HEK293 (cell line): ENCODE results near the gene MDM2.

ENCODE experiments used
- BCL11B ChIP-seq: fragments of 450-650 bp; formaldehyde crosslinking; IDR thresholded peaks from 2 replicates; pipeline ENCODE4 v1.5.1; 2016; ENCODE audit warnings: low read depth, missing biosample characterization, missing genetic modification characterization
- EGR2 ChIP-seq: fragments of 450-650 bp; formaldehyde crosslinking; IDR thresholded peaks from 2 replicates; pipeline ENCODE4 v1.5.1; 2016; ENCODE audit warnings: low read depth, missing biosample characterization, missing genetic modification characterization
- KLF9 ChIP-seq: fragments of 450-650 bp; formaldehyde crosslinking; IDR thresholded peaks from 2 replicates; pipeline ENCODE4 v1.5.1; 2016; ENCODE audit warnings: missing biosample characterization, missing genetic modification characterization, low read depth
- MZF1 ChIP-seq: fragments of 450-650 bp; formaldehyde crosslinking; IDR thresholded peaks from 2 replicates; pipeline ENCODE4 v1.5.1; 2017; ENCODE audit warnings: missing biosample characterization, missing genetic modification characterization, borderline replicate concordance
- RBAK ChIP-seq: fragments of 450-650 bp; formaldehyde crosslinking; IDR thresholded peaks from 2 replicates; pipeline ENCODE4 v1.5.1; 2016; ENCODE audit warnings: missing biosample characterization, missing genetic modification characterization
- YY1 ChIP-seq: fragments of 450-650 bp; formaldehyde crosslinking; IDR thresholded peaks from 2 replicates; pipeline ENCODE4 v1.5.1; 2018; ENCODE audit warnings: missing biosample characterization, missing genetic modification characterization
- ZBTB20 ChIP-seq: fragments of 450-650 bp; formaldehyde crosslinking; IDR thresholded peaks from 2 replicates; pipeline ENCODE4 v1.5.1; 2016; ENCODE audit warnings: missing biosample characterization, missing genetic modification characterization
- ZBTB7A ChIP-seq: fragments of 450-650 bp; formaldehyde crosslinking; IDR thresholded peaks from 2 replicates; pipeline ENCODE4 v1.5.1; 2016; ENCODE audit warnings: low read depth, missing biosample characterization, missing genetic modification characterization
- ZEB2 ChIP-seq: fragments of 450-650 bp; formaldehyde crosslinking; IDR thresholded peaks from 2 replicates; pipeline ENCODE4 v1.5.1; 2016; ENCODE audit warnings: missing biosample characterization, missing genetic modification characterization
- ZFHX2 ChIP-seq: fragments of 450-650 bp; formaldehyde crosslinking; conservative IDR thresholded peaks from 2 replicates; pipeline ENCODE4 v1.5.1; 2016; ENCODE audit warnings: missing biosample characterization, missing genetic modification characterization
- ZFP69B ChIP-seq: fragments of 450-650 bp; formaldehyde crosslinking; IDR thresholded peaks from 2 replicates; pipeline ENCODE4 v1.5.1; 2016; ENCODE audit warnings: missing biosample characterization, missing genetic modification characterization
- ZNF146 ChIP-seq: fragments of 450-650 bp; formaldehyde crosslinking; IDR thresholded peaks from 2 replicates; pipeline ENCODE4 v1.5.1; 2016; ENCODE audit warnings: missing biosample characterization, missing genetic modification characterization
- ZNF19 ChIP-seq: fragments of 450-650 bp; formaldehyde crosslinking; IDR thresholded peaks from 2 replicates; pipeline ENCODE4; 2016; ENCODE audit warnings: missing biosample characterization, missing genetic modification characterization, low read depth
- ZNF266 ChIP-seq: fragments of 450-650 bp; formaldehyde crosslinking; IDR thresholded peaks from 2 replicates; pipeline ENCODE4 v1.5.1; 2016; ENCODE audit warnings: missing biosample characterization, missing genetic modification characterization, low read depth
- ZNF37A ChIP-seq: fragments of 450-650 bp; IDR thresholded peaks from 2 replicates; pipeline ENCODE4 v1.5.1; 2018; ENCODE audit warnings: missing biosample characterization, missing genetic modification characterization
- ZNF391 ChIP-seq: fragments of 450-650 bp; formaldehyde crosslinking; IDR thresholded peaks from 2 replicates; pipeline ENCODE4 v1.5.1; 2016; ENCODE audit warnings: low read depth, missing biosample characterization, missing genetic modification characterization, borderline replicate concordance
- ZNF501 ChIP-seq: fragments of 450-650 bp; formaldehyde crosslinking; IDR thresholded peaks from 2 replicates; pipeline ENCODE4 v1.5.1; 2016; ENCODE audit warnings: missing biosample characterization, missing genetic modification characterization
- ZNF514 ChIP-seq: fragments of 450-650 bp; formaldehyde crosslinking; IDR thresholded peaks from 2 replicates; pipeline ENCODE4 v1.5.1; 2016; ENCODE audit warnings: missing biosample characterization, missing genetic modification characterization
- ZNF521 ChIP-seq: fragments of 450-650 bp; formaldehyde crosslinking; IDR thresholded peaks from 2 replicates; pipeline ENCODE4 v1.5.1; 2017; ENCODE audit warnings: missing biosample characterization, mild to moderate bottlenecking, missing genetic modification characterization
- ZNF610 ChIP-seq: fragments of 450-650 bp; formaldehyde crosslinking; IDR thresholded peaks from 2 replicates; pipeline ENCODE4 v1.5.1; 2016; ENCODE audit warnings: missing biosample characterization, missing genetic modification characterization, borderline replicate concordance
- ZNF707 ChIP-seq: fragments of 450-650 bp; formaldehyde crosslinking; IDR thresholded peaks from 2 replicates; pipeline ENCODE4 v1.5.1; 2016; ENCODE audit warnings: missing biosample characterization, missing genetic modification characterization
- ZNF76 ChIP-seq: fragments of 450-650 bp; formaldehyde crosslinking; IDR thresholded peaks from 2 replicates; pipeline ENCODE4; 2016; ENCODE audit warnings: low read depth, missing biosample characterization, missing genetic modification characterization, borderline replicate concordance
- ZNF792 ChIP-seq: fragments of 450-650 bp; formaldehyde crosslinking; IDR thresholded peaks from 2 replicates; pipeline ENCODE4 v1.5.1; 2016; ENCODE audit warnings: missing biosample characterization, missing genetic modification characterization
- ZXDB ChIP-seq: fragments of 450-650 bp; formaldehyde crosslinking; IDR thresholded peaks from 2 replicates; pipeline ENCODE4 v1.5.1; 2016; ENCODE audit warnings: missing biosample characterization, missing genetic modification characterization
- TF ChIP-seq, protein P1 (sequence below): fragments of 450-650 bp; IDR thresholded peaks from 2 replicates; pipeline ENCODE4 v1.5.1; 2018; ENCODE audit warnings: missing biosample characterization, mild to moderate bottlenecking, missing genetic modification characterization
- TF ChIP-seq, protein P2 (sequence below): fragments of 450-650 bp; formaldehyde crosslinking; IDR thresholded peaks from 2 replicates; pipeline ENCODE4 v1.5.1; 2016; ENCODE audit warnings: missing biosample characterization, missing genetic modification characterization
- TF ChIP-seq, protein P3 (sequence below): fragments of 450-650 bp; formaldehyde crosslinking; IDR thresholded peaks from 2 replicates; pipeline ENCODE4 v1.5.1; 2016; ENCODE audit warnings: missing biosample characterization, missing genetic modification characterization
- TF ChIP-seq, protein P4 (sequence below): fragments of 450-650 bp; formaldehyde crosslinking; IDR thresholded peaks from 2 replicates; pipeline ENCODE4 v1.5.1; 2016; ENCODE audit warnings: missing biosample characterization, missing genetic modification characterization, borderline replicate concordance
- TF ChIP-seq, protein P5 (sequence below): fragments of 450-650 bp; formaldehyde crosslinking; IDR thresholded peaks from 2 replicates; pipeline ENCODE4 v1.5.1; 2017; ENCODE audit warnings: missing biosample characterization, missing genetic modification characterization

MDM2 gene

DNA sequence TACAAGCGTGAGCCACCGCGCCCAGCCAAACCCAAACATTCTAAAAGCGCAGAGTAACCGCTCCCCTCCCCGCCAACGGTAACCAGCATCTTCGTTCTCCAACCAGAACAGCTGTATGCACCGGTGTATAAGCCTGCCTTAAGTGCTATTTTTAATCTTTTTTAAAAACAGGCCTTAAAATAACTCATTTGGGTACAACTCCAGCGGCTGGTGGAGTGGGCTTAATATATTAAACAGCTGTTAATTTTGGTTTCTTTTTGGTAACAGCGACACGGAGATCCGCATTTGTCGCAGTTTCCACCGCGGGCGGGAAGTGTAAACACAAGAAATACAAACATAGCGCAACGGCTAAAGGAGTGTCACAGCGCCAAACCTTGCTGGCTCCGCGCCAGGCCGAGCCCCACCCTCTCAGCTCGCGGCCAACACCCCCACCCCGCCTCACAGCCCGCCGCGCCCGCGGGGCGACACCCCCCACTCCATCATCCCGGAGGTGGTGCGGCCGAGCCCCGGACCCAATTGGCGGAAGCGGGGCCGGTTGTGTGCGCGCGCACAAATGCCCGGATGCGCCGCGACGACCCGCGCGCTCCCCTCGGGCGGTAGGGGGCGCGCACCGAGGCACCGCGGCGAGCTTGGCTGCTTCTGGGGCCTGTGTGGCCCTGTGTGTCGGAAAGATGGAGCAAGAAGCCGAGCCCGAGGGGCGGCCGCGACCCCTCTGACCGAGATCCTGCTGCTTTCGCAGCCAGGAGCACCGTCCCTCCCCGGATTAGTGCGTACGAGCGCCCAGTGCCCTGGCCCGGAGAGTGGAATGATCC lies at the start of gene MDM2 (continued):
- TF ChIP-seq, protein P1, sequence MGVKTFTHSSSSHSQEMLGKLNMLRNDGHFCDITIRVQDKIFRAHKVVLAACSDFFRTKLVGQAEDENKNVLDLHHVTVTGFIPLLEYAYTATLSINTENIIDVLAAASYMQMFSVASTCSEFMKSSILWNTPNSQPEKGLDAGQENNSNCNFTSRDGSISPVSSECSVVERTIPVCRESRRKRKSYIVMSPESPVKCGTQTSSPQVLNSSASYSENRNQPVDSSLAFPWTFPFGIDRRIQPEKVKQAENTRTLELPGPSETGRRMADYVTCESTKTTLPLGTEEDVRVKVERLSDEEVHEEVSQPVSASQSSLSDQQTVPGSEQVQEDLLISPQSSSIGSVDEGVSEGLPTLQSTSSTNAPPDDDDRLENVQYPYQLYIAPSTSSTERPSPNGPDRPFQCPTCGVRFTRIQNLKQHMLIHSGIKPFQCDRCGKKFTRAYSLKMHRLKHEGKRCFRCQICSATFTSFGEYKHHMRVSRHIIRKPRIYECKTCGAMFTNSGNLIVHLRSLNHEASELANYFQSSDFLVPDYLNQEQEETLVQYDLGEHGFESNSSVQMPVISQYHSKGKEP (tag by site-specific recombination): peak; percentile 75
- TF ChIP-seq YY1 (tag by site-specific recombination): peak; percentile 75
- peak; percentile 93 for TF ChIP-seq KLF9 (tag by site-specific recombination)
- TF ChIP-seq, protein P2, sequence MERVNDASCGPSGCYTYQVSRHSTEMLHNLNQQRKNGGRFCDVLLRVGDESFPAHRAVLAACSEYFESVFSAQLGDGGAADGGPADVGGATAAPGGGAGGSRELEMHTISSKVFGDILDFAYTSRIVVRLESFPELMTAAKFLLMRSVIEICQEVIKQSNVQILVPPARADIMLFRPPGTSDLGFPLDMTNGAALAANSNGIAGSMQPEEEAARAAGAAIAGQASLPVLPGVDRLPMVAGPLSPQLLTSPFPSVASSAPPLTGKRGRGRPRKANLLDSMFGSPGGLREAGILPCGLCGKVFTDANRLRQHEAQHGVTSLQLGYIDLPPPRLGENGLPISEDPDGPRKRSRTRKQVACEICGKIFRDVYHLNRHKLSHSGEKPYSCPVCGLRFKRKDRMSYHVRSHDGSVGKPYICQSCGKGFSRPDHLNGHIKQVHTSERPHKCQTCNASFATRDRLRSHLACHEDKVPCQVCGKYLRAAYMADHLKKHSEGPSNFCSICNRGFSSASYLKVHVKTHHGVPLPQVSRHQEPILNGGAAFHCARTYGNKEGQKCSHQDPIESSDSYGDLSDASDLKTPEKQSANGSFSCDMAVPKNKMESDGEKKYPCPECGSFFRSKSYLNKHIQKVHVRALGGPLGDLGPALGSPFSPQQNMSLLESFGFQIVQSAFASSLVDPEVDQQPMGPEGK (tag by site-specific recombination): peak; percentile 99
- TF ChIP-seq ZBTB7A (tag by site-specific recombination): peak; percentile 97
- TF ChIP-seq EGR2: peak; percentile 62; the same call in 1 of the 2 replicates
- TF ChIP-seq ZNF19: no peak
- peak; percentile 58 for TF ChIP-seq ZFHX2 (tag by site-specific recombination)
- peak; percentile 45; the same call in 1 of the 2 replicates for TF ChIP-seq ZNF76 (tag by site-specific recombination)
- TF ChIP-seq ZNF391 (tag by site-specific recombination): peak; percentile 28; the same call in 1 of the 2 replicates
- TF ChIP-seq ZNF792 (tag by site-specific recombination): peak; percentile 15; the same call in 1 of the 2 replicates
- TF ChIP-seq ZBTB20 (tag by site-specific recombination): no peak; the same call in none of the 2 replicates
- TF ChIP-seq ZNF514: no peak
- TF ChIP-seq ZFP69B (tag by site-specific recombination): no peak
- TF ChIP-seq ZXDB (tag by site-specific recombination): peak; percentile 33; the same call in 1 of the 2 replicates
- TF ChIP-seq, protein P3, sequence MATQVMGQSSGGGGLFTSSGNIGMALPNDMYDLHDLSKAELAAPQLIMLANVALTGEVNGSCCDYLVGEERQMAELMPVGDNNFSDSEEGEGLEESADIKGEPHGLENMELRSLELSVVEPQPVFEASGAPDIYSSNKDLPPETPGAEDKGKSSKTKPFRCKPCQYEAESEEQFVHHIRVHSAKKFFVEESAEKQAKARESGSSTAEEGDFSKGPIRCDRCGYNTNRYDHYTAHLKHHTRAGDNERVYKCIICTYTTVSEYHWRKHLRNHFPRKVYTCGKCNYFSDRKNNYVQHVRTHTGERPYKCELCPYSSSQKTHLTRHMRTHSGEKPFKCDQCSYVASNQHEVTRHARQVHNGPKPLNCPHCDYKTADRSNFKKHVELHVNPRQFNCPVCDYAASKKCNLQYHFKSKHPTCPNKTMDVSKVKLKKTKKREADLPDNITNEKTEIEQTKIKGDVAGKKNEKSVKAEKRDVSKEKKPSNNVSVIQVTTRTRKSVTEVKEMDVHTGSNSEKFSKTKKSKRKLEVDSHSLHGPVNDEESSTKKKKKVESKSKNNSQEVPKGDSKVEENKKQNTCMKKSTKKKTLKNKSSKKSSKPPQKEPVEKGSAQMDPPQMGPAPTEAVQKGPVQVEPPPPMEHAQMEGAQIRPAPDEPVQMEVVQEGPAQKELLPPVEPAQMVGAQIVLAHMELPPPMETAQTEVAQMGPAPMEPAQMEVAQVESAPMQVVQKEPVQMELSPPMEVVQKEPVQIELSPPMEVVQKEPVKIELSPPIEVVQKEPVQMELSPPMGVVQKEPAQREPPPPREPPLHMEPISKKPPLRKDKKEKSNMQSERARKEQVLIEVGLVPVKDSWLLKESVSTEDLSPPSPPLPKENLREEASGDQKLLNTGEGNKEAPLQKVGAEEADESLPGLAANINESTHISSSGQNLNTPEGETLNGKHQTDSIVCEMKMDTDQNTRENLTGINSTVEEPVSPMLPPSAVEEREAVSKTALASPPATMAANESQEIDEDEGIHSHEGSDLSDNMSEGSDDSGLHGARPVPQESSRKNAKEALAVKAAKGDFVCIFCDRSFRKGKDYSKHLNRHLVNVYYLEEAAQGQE (tag by site-specific recombination): peak; percentile 46; the same call in 1 of the 2 replicates
- no peak for TF ChIP-seq RBAK
- TF ChIP-seq ZNF610 (tag by site-specific recombination): peak; percentile 20; the same call in 1 of the 2 replicates
- TF ChIP-seq, protein P4, sequence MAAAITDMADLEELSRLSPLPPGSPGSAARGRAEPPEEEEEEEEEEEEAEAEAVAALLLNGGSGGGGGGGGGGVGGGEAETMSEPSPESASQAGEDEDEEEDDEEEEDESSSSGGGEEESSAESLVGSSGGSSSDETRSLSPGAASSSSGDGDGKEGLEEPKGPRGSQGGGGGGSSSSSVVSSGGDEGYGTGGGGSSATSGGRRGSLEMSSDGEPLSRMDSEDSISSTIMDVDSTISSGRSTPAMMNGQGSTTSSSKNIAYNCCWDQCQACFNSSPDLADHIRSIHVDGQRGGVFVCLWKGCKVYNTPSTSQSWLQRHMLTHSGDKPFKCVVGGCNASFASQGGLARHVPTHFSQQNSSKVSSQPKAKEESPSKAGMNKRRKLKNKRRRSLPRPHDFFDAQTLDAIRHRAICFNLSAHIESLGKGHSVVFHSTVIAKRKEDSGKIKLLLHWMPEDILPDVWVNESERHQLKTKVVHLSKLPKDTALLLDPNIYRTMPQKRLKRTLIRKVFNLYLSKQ (tag by site-specific recombination): no peak
- TF ChIP-seq, protein P5, sequence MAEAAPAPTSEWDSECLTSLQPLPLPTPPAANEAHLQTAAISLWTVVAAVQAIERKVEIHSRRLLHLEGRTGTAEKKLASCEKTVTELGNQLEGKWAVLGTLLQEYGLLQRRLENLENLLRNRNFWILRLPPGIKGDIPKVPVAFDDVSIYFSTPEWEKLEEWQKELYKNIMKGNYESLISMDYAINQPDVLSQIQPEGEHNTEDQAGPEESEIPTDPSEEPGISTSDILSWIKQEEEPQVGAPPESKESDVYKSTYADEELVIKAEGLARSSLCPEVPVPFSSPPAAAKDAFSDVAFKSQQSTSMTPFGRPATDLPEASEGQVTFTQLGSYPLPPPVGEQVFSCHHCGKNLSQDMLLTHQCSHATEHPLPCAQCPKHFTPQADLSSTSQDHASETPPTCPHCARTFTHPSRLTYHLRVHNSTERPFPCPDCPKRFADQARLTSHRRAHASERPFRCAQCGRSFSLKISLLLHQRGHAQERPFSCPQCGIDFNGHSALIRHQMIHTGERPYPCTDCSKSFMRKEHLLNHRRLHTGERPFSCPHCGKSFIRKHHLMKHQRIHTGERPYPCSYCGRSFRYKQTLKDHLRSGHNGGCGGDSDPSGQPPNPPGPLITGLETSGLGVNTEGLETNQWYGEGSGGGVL: peak; percentile 79; the same call in 1 of the 2 replicates
- TF ChIP-seq ZNF146 (tag by site-specific recombination): peak; percentile 43; the same call in 1 of the 2 replicates
- no peak for TF ChIP-seq ZNF707 (tag by site-specific recombination)
- TF ChIP-seq ZNF266 (tag by site-specific recombination): no peak
- TF ChIP-seq ZEB2 (tag by site-specific recombination): peak; percentile 93
- TF ChIP-seq MZF1 (tag by site-specific recombination): no peak
- peak; percentile 72; the same call in 1 of the 2 replicates for TF ChIP-seq ZNF501
- TF ChIP-seq BCL11B (tag by site-specific recombination): peak; percentile 73; the same call in 1 of the 2 replicates
- TF ChIP-seq ZNF37A (tag by site-specific recombination): peak; percentile 60; the same call in 1 of the 2 replicates
- no peak for TF ChIP-seq ZNF521 (tag by site-specific recombination)
